HepG2 (cell line): ENCODE results near the gene UBTD2. TPM values are rescaled to one million over a fixed set of nuclear protein-coding genes. Genes with fewer than 3 reads are reported as not detected.

ENCODE experiments used
- ASH2L ChIP-seq: fragments of 300-600, 200-600 bp; sonication (generic); IDR thresholded peaks from 2 replicates; pipeline ENCODE4 v1.7.0; 2017; ENCODE audit warnings: low read depth, mild to moderate bottlenecking, moderate library complexity, mixed read lengths, low read length; ENCODE audit not compliant: insufficient read length
- CEBPB ChIP-seq: IDR thresholded peaks from 2 replicates; pipeline ENCODE4 v1.6.1; 2011; ENCODE audit warnings: low read depth, low read length, improper control_type of control experiment, borderline replicate concordance
- CHCHD3 ChIP-seq: sonication (generic); formaldehyde crosslinking; IDR thresholded peaks from 2 replicates; pipeline ENCODE4 v1.8.0; 2022; ENCODE audit warnings: mild to moderate bottlenecking, missing genetic modification reagents, moderate library complexity
- CREB3 ChIP-seq: sonication (generic); formaldehyde crosslinking; IDR thresholded peaks from 2 replicates; pipeline ENCODE4 v1.5.0; 2020; ENCODE audit warnings: missing genetic modification reagents
- ELF3 ChIP-seq: IDR thresholded peaks from 2 replicates; pipeline ENCODE4 v1.6.1; 2016; ENCODE audit warnings: missing genetic modification reagents, missing compliant biosample characterization
- ESRRA ChIP-seq: sonication (generic); formaldehyde crosslinking; IDR thresholded peaks from 2 replicates; pipeline ENCODE4 v1.5.1; 2020; ENCODE audit warnings: mild to moderate bottlenecking, low read depth, missing genetic modification reagents
- HNRNPL ChIP-seq: fragments of 200-400 bp; formaldehyde crosslinking; IDR thresholded peaks from 2 replicates; pipeline ENCODE4 v1.6.1; 2017; ENCODE audit warnings: mild to moderate bottlenecking, low read depth, low read length
- JUN ChIP-seq: sonication (generic); formaldehyde crosslinking; IDR thresholded peaks from 2 replicates; pipeline ENCODE4 v1.4.0; 2020; ENCODE audit warnings: mild to moderate bottlenecking, missing genetic modification reagents
- KAT2B ChIP-seq: fragments of 150-350 bp; IDR thresholded peaks from 2 replicates; pipeline ENCODE4 v1.6.1; 2014; ENCODE audit warnings: low read depth, low read length, borderline replicate concordance
- SMAD1 ChIP-seq: sonication (generic); formaldehyde crosslinking; IDR thresholded peaks from 2 replicates; pipeline ENCODE4 v1.4.0; 2020; ENCODE audit warnings: missing genetic modification reagents, low read depth, mild to moderate bottlenecking, borderline replicate concordance
- SP2 ChIP-seq: sonication (generic); formaldehyde crosslinking; IDR thresholded peaks from 2 replicates; pipeline ENCODE4 v1.5.1; 2020; ENCODE audit warnings: mild to moderate bottlenecking, missing genetic modification reagents
- SRSF9 ChIP-seq: fragments of 200-400 bp; formaldehyde crosslinking; IDR thresholded peaks from 2 replicates; pipeline ENCODE4 v1.6.1; 2018; ENCODE audit warnings: borderline replicate concordance, mild to moderate bottlenecking, low read depth, low read length; ENCODE audit not compliant: insufficient read depth, poor library complexity, severe bottlenecking
- TMF1 ChIP-seq: sonication (generic); formaldehyde crosslinking; IDR thresholded peaks from 2 replicates; pipeline ENCODE4 v1.8.1; 2022; ENCODE audit warnings: low read depth, missing genetic modification reagents
- YEATS4 ChIP-seq: sonication (generic); formaldehyde crosslinking; IDR thresholded peaks from 2 replicates; pipeline ENCODE4 v1.4.0; 2020; ENCODE audit warnings: missing genetic modification reagents, borderline replicate concordance
- ZBTB21 ChIP-seq: sonication (generic); formaldehyde crosslinking; IDR thresholded peaks from 2 replicates; pipeline ENCODE4 v1.4.0; 2020; ENCODE audit warnings: missing genetic modification reagents
- ZNF10 ChIP-seq: sonication (generic); formaldehyde crosslinking; IDR thresholded peaks from 2 replicates; pipeline ENCODE4 v1.4.0; 2020; ENCODE audit warnings: mild to moderate bottlenecking, low read depth, missing genetic modification reagents, borderline replicate concordance
- ZNF574 ChIP-seq: sonication (generic); formaldehyde crosslinking; IDR thresholded peaks from 2 replicates; pipeline ENCODE4 v1.4.0; 2020; ENCODE audit warnings: missing genetic modification reagents
- ZSCAN21 ChIP-seq: sonication (generic); formaldehyde crosslinking; IDR thresholded peaks from 2 replicates; pipeline ENCODE4 v1.8.0; 2022; ENCODE audit warnings: mild to moderate bottlenecking, missing genetic modification reagents, moderate library complexity, borderline replicate concordance
- ZSCAN9 ChIP-seq: IDR thresholded peaks from 2 replicates; pipeline ENCODE4 v1.6.1; 2016; ENCODE audit warnings: borderline replicate concordance
- polyA plus RNA-seq, 8 experiments: library from polyadenylated mRNA; depleted of rRNA in 3 of 8; stranded (reverse) in 7 of 8; unstranded in 1 of 8; fragments of >200 nt; fragmentation: Illumina TruSeq in 4 of 8; extraction: Trizol in 4 of 8; gene quantifications; 2 replicates each; pipeline versions ENCODE4 v1.2.1 to v1.2.3, GENCODE V29; 2011 to 2016; ENCODE audit warnings: low read depth in 4 of 8, missing spikeins in 1 of 8, mixed read lengths in 1 of 8; ENCODE audit not compliant: insufficient read depth in 1 of 8
- total RNA-seq, 5 experiments: library from RNA; depleted of rRNA; stranded (reverse); fragments of >200 nt; fragmentation: Illumina TruSeq; extraction: Trizol; gene quantifications; 2 replicates each; pipeline ENCODE4 v1.2.3, GENCODE V29; 2016; ENCODE audit warnings: low read depth in 1 of 5
- TF ChIP-seq, protein P1 (sequence below): sonication (generic); formaldehyde crosslinking; IDR thresholded peaks from 2 replicates; pipeline ENCODE4 v1.5.0; 2020; ENCODE audit warnings: mild to moderate bottlenecking, missing genetic modification reagents
- TF ChIP-seq, protein P2 (sequence below): sonication (generic); formaldehyde crosslinking; IDR thresholded peaks from 2 replicates; pipeline ENCODE4 v1.8.1; 2023; ENCODE audit warnings: missing genetic modification reagents, inconsistent platforms, borderline replicate concordance

The UBTD2 gene
- total and polyA plus RNA-seq, 2 of the 13 experiments (the other 11 are each of a cell fraction or from before 2014, with no cell fraction given) = 15.2 to 24.1 TPM

DNA sequence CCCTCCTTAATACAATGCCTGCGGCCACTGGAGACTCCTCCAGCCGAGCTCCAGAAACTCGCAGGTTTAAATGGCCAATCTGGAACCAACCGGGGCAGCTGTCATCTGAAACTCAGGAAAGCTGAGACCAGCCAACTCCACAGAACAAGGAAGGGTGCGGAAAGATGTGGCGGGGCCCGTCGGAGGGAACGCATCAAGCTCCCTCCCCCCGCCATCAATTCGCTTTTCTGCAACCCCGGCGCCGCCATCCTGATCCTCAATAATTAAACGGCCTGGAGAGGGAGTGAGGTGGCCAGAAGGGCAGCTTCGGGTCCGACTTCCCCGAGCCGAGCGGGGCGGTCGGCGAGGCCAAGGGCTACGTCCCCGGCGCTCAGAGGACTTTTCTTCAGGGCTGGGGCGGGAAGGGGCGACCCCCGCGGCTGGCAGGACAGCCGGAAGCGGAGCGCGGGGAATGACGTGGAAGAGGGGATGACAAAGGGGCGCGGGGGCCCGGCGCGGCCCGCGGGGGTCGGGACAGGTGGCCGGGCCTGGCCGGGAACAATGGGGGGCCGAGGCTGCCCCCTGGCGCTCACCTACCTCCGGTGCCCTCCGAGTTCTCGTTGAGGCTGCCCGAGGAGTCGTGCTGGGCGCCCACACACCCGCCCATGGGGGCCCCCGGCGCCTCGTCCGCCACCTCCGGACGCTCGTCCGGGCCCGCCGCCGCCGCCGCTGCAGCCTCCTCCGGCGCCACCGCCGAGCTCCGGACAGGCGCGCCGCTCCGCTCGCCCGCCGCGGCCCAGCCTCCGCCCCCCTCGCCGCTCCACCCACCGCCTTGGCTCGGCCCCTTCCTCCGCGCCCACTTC is at the start of gene UBTD2 (continued):
- no peak for TF ChIP-seq ZNF574 (CRISPR knock-in tag)
- TF ChIP-seq HNRNPL = 0 out of 2 replicates have a peak, but pooled peaks have one; percentile 50
- TF ChIP-seq ZBTB21 (CRISPR knock-in tag) = no peak
- TF ChIP-seq, protein P1, sequence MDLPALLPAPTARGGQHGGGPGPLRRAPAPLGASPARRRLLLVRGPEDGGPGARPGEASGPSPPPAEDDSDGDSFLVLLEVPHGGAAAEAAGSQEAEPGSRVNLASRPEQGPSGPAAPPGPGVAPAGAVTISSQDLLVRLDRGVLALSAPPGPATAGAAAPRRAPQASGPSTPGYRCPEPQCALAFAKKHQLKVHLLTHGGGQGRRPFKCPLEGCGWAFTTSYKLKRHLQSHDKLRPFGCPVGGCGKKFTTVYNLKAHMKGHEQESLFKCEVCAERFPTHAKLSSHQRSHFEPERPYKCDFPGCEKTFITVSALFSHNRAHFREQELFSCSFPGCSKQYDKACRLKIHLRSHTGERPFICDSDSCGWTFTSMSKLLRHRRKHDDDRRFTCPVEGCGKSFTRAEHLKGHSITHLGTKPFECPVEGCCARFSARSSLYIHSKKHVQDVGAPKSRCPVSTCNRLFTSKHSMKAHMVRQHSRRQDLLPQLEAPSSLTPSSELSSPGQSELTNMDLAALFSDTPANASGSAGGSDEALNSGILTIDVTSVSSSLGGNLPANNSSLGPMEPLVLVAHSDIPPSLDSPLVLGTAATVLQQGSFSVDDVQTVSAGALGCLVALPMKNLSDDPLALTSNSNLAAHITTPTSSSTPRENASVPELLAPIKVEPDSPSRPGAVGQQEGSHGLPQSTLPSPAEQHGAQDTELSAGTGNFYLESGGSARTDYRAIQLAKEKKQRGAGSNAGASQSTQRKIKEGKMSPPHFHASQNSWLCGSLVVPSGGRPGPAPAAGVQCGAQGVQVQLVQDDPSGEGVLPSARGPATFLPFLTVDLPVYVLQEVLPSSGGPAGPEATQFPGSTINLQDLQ (CRISPR knock-in tag) = no peak
- TF ChIP-seq KAT2B = no peak
- no peak for TF ChIP-seq SMAD1 (CRISPR knock-in tag)
- no peak for TF ChIP-seq ZNF10
- no peak; the same call in 1 of the 2 replicates for TF ChIP-seq ESRRA (CRISPR knock-in tag)
- TF ChIP-seq ZSCAN21 (CRISPR knock-in tag) = peak; percentile 50
- TF ChIP-seq ELF3 (CRISPR knock-in tag) = peak; percentile 34; the same call in 1 of the 2 replicates
- no peak for TF ChIP-seq JUN (CRISPR knock-in tag)
- no peak for TF ChIP-seq CREB3
- TF ChIP-seq ZSCAN9 (CRISPR knock-in tag) = no peak
- no peak for TF ChIP-seq CHCHD3
- peak; percentile 75; the same call in 1 of the 2 replicates for TF ChIP-seq YEATS4 (CRISPR knock-in tag)
- TF ChIP-seq CEBPB = no peak
- no peak for TF ChIP-seq SP2 (CRISPR knock-in tag)
- TF ChIP-seq, protein P2, sequence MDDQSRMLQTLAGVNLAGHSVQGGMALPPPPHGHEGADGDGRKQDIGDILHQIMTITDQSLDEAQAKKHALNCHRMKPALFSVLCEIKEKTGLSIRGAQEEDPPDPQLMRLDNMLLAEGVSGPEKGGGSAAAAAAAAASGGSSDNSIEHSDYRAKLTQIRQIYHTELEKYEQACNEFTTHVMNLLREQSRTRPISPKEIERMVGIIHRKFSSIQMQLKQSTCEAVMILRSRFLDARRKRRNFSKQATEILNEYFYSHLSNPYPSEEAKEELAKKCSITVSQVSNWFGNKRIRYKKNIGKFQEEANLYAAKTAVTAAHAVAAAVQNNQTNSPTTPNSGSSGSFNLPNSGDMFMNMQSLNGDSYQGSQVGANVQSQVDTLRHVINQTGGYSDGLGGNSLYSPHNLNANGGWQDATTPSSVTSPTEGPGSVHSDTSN (CRISPR knock-in tag) = no peak
- TF ChIP-seq SRSF9 = no peak
- no peak for TF ChIP-seq TMF1 (CRISPR knock-in tag)
- TF ChIP-seq ASH2L = peak; percentile 74
